ENCODE data around the gene LRFN2. TPM values are rescaled to one million over a fixed set of nuclear protein-coding genes. Genes with fewer than 3 reads are reported as not detected.

The LRFN2 gene
- total and polyA plus RNA-seq, 2 of the 8 experiments (the other 6 are each of a cell fraction or from before 2014, with no cell fraction given): 2.3 TPM

DNA sequence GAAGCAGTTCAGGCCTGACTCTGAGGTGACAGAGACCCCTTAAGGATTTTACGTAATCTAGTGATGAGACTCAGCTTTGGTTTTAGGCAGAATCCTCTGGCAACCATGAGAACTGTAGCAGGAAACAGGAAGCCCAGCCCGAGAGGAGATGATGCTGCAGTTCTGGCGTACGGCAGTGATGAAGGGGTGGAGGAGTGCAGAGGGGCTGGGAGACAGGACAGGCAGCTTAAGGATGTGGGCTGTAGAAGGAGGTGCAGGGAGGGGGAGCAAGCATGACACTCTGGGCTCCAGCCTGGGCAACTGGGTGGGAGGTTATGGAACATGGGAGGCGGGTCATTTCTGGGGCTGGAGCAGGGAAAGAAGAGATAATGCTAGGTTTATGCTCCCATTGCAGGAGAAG lies 67.1 kb downstream of the LRFN2 start:
- Histone ChIP-seq H3K9me3 (ENCODE audit: insufficient read depth in 2 of 2, low read depth in 1 of 2, low read length in 1 of 2) (no peaks in the 10 kb centered on the region), H4K20me1 (replicated peaks in 1 of 2; ENCODE audit: control insufficient read depth in 1 of 2, insufficient read depth in 2 of 2, low read length in 2 of 2) (no peaks in the 10 kb centered on the region), H3K18ac (ENCODE audit: extremely low read depth, low read length) (no peak overlapping the region), H3K23ac (ENCODE audit: insufficient read length) (no peak overlapping the region), H3K79me2 (ENCODE audit: control insufficient read depth in 1 of 2, insufficient read depth in 2 of 2, low read length in 2 of 2) (no peaks in the 10 kb centered on the region), H3K56ac (replicated peaks; ENCODE audit: insufficient read length, low read depth, low read length) (no peak overlapping the region), H4K91ac (replicated peaks; ENCODE audit: insufficient read length, low read length) (peak overlapping the region; percentile 10), H3K36me3 (ENCODE audit: control insufficient read depth in 2 of 4, insufficient read depth in 4 of 4, low read length in 3 of 4) (no peaks in the 10 kb centered on the region; a peak in 1 of 8 replicates), H2BK120ac (replicated peaks; ENCODE audit: low read depth, low read length) (no peak overlapping the region), H3K4me3 (ENCODE audit: extremely low read depth in 1 of 4, insufficient read depth in 2 of 4, low read depth in 3 of 4, low read length in 4 of 4) (no peak overlapping the region), H3K4me1 (replicated peaks in 1 of 4; ENCODE audit: control insufficient read depth in 3 of 4, insufficient read depth in 4 of 4, low read length in 3 of 4) (peaks cover 10 to 23% (median 16%) of the 10 kb centered on the region in 4 experiments), H2AFZ (ENCODE audit: low read length) (no peak overlapping the region), H2BK15ac (ENCODE audit: low read length) (no peak overlapping the region), H3K27ac (ENCODE audit: low read depth, low read length) (no peak overlapping the region), H2AK5ac (ENCODE audit: low read depth, low read length) (no peak overlapping the region), H2BK20ac (ENCODE audit: low read length) (no peak overlapping the region), H4K8ac (ENCODE audit: extremely low read depth, insufficient read depth, low read length) (no peak overlapping the region; the same call in 1 of the 2 replicates), H2BK5ac (ENCODE audit: low read depth, low read length) (no peak overlapping the region), H3K9ac (replicated peaks in 1 of 4; ENCODE audit: extremely low read depth in 1 of 4, low read depth in 3 of 4, low read length in 3 of 4) (no peak overlapping the region), H4K5ac (ENCODE audit: insufficient read length, low read depth, low read length) (no peak overlapping the region), H3K4me2 (ENCODE audit: insufficient read depth in 1 of 2, low read depth in 2 of 2, low read length in 2 of 2) (no peak overlapping the region), H3K14ac (ENCODE audit: insufficient read length) (no peak overlapping the region), H3K27me3 (replicated peaks in 1 of 4; ENCODE audit: control insufficient read depth in 3 of 4, extremely low read depth in 1 of 4, insufficient read depth in 3 of 4, low read length in 3 of 4) (no peaks in the 10 kb centered on the region), H3K23me2 (ENCODE audit: low read depth, low read length) (no peaks in the 10 kb centered on the region; the same call in 1 of the 2 replicates), H2BK12ac (ENCODE audit: low read depth, low read length) (no peak overlapping the region), H3K79me1 (ENCODE audit: low read depth, low read length) (no peaks in the 10 kb centered on the region; the same call in 1 of the 2 replicates), H3K4ac (replicated peaks; ENCODE audit: insufficient read length, low read depth, low read length) (no peak overlapping the region)
- ChIA-PET POLR2A (ENCODE audit: partially characterized antibody) (no interaction called here), CTCF (ENCODE audit: partially characterized antibody) (interaction anchor here (1.1 to 5.6 kb wide), 3 partner anchors 9 to 30 kb away, joined by 6 to 40 read pairs (median 7); no protein-coding TSS in a partner anchor)
- FAIRE-seq: no peak
- DNase-seq (ENCODE audit: low read depth in 1 of 2, low spot score in 2 of 2): no peak
- TF ChIP-seq CEBPB (IDR thresholded peaks at IDR 0.05; ENCODE audit: low read depth, low read length): no peak
- TF ChIP-seq JUN (IDR thresholded peaks at IDR 0.05; ENCODE audit: low read depth, low read length): no peak
- TF ChIP-seq YY1 (IDR thresholded peaks at IDR 0.05; ENCODE audit: low read depth, low read length): no peak
- TF ChIP-seq RNF2 (IDR thresholded peaks at IDR 0.05; ENCODE audit: borderline replicate concordance, low read depth, low read length, missing control alignments, poor library complexity, severe bottlenecking): no peak
- TF ChIP-seq TBP (IDR thresholded peaks at IDR 0.05; ENCODE audit: low read depth, low read length): no peak
- no peak for TF ChIP-seq E2F6 (IDR thresholded peaks at IDR 0.05)
- TF ChIP-seq JUND (IDR thresholded peaks at IDR 0.05; ENCODE audit: low read length): no peak
- no peak for TF ChIP-seq CBX8 (IDR thresholded peaks at IDR 0.05; ENCODE audit: borderline replicate concordance, low read depth, low read length)
- no peak for TF ChIP-seq SRF (IDR thresholded peaks at IDR 0.05; ENCODE audit: low read depth, low read length)
- TF ChIP-seq CHD2 (IDR thresholded peaks at IDR 0.05; ENCODE audit: low read length): no peak
- no peak for TF ChIP-seq TAF7 (optimal IDR thresholded peaks at IDR 0.05; ENCODE audit: borderline replicate concordance, low read depth, low read length)
- 99% methylated on average over 5 of the region's 5 CpGs; no CpG with 5 or more reads in 1 of the 2 experiments for WGBS, 2 experiments (ENCODE audit: extremely low coverage in 1 of 2, insufficient coverage in 1 of 2, insufficient read length in 1 of 2, insufficient replicate concordance in 2 of 2, low coverage in 1 of 2, low lambda C conversion rate in 2 of 2, missing lambda C conversion rate in 1 of 2)

All from H1 (cell line).